LNCaP clone FGC (cell line): ENCODE data around the gene MTMR3.
"Not testable (repeated sequence)": the region's sequence is repeated elsewhere in the genome, so short reads cannot be mapped to it uniquely, and the experiment has no call there.

Experiments
- DNase-seq: peaks from one replicate; pipeline ENCODE4 v3.0.0-alpha.2; 2011; ENCODE audit warnings: low read depth
- H3K4me3 ChIP-seq: 2 replicates; pipeline ENCODE4 v1.5.1; 2011; ENCODE audit warnings: mild to moderate bottlenecking, low read depth, low read length, control low read depth
- CTCF ChIP-seq: IDR thresholded peaks from 2 replicates; pipeline ENCODE4 v1.5.1; 2012; ENCODE audit warnings: mild to moderate bottlenecking; ENCODE audit not compliant: control insufficient read depth, insufficient read depth; ENCODE audit errors: extremely low read depth

MTMR3 gene

GRCh38 chr22:29855611-29856181 lies 27.3 kb upstream of the MTMR3 start:
- TF ChIP-seq CTCF = no peak
- DNase-seq = no peak
- no peak overlapping the region for H3K4me3 ChIP-seq

GRCh38 chr22:29856496-29856895 lies 26.5 kb upstream of the MTMR3 start:
- DNase-seq = no peak
- TF ChIP-seq CTCF = no peak
- no peak overlapping the region for H3K4me3 ChIP-seq

GRCh38 chr22:29859030-29859429 lies 23.9 kb upstream of the MTMR3 start:
- not testable (repeated sequence) for H3K4me3 ChIP-seq, DNase-seq

GRCh38 chr22:29860006-29860766 lies 22.8 kb upstream of the MTMR3 start:
- H3K4me3 ChIP-seq = no peak overlapping the region
- no peak for DNase-seq
- TF ChIP-seq CTCF = no peak

GRCh38 chr22:29861672-29862297 lies 21.2 kb upstream of the MTMR3 start:
- DNase-seq = no peak
- H3K4me3 ChIP-seq = no peak overlapping the region
- no peak for TF ChIP-seq CTCF

- not testable (repeated sequence) for H3K4me3 ChIP-seq, DNase-seq
Measured at GRCh38 chr22:29865572-29865971, 17.4 kb upstream of the MTMR3 start.

- H3K4me3 ChIP-seq = no peak overlapping the region
- DNase-seq = no peak
- TF ChIP-seq CTCF = no peak
Measured at GRCh38 chr22:29867260-29867659, 15.7 kb upstream of the MTMR3 start.

- DNase-seq = no peak
- no peak overlapping the region for H3K4me3 ChIP-seq
- TF ChIP-seq CTCF = no peak
Measured at GRCh38 chr22:29867851-29868250, 15.1 kb upstream of the MTMR3 start.
